PC-3 (cell line): ENCODE data around the gene PROSER2.

Source experiments
- CTCF ChIP-seq: fragments of 300-600 bp; sonication (generic); conservative IDR thresholded peaks from 2 replicates; pipeline ENCODE4 v1.5.1; 2017; ENCODE audit warnings: antibody characterized with exemption, low read depth, mild to moderate bottlenecking, low read length
- EZH2 ChIP-seq: fragments of 300-600 bp; sonication (generic); IDR thresholded peaks from one replicate; pipeline ENCODE4 v1.6.1; 2017; ENCODE audit warnings: antibody characterized with exemption, mild to moderate bottlenecking, low read length; ENCODE audit not compliant: unreplicated experiment
- EZH2phosphoT487 ChIP-seq: fragments of 300-600 bp; sonication (generic); IDR thresholded peaks from 2 replicates; pipeline ENCODE4 v1.6.1; 2018; ENCODE audit warnings: mild to moderate bottlenecking, antibody characterized with exemption, low read length, borderline replicate concordance

GRCh38 chr10:11893749-11894278, 70.7 kb downstream of the PROSER2 start:
- no peak for TF ChIP-seq CTCF
- no peak for TF ChIP-seq EZH2phosphoT487
- no peak for TF ChIP-seq EZH2
